Measurements from ENCODE around the gene ID4. TPM values are rescaled to one million over a fixed set of nuclear protein-coding genes. Genes with fewer than 3 reads are reported as not detected.

ID4 gene
- total and polyA plus RNA-seq, 2 donors (not counting 3 experiments of a cell fraction or from before 2014, with no cell fraction given): not detected

GRCh38 chr6:19852090-19852457 is 14.9 kb downstream of the ID4 start:
- Histone ChIP-seq H2AFZ (ENCODE audit: low read depth, low read length) (no peak overlapping the region), H3K9ac (replicated peaks; ENCODE audit: extremely low read depth, insufficient read depth, low read length) (no peak overlapping the region), H3K4me1 (ENCODE audit: control insufficient read depth, extremely low read depth, insufficient read depth, low read length) (no peaks in the 10 kb centered on the region), H3K36me3 (ENCODE audit: control insufficient read depth in 2 of 2, extremely low read depth in 1 of 2, insufficient read depth in 2 of 2, low read length in 2 of 2) (no peaks in the 10 kb centered on the region), H3K9me1 (replicated peaks; ENCODE audit: control insufficient read depth, extremely low read depth, insufficient read depth, low read length) (no peaks in the 10 kb centered on the region), H3K4me3 (replicated peaks in 1 of 3; ENCODE audit: insufficient read depth in 1 of 3, low read depth in 1 of 3, low read length in 3 of 3) (no peak overlapping the region), H3K27ac (ENCODE audit: insufficient read depth, low read depth, low read length) (no peak overlapping the region), H3K27me3 (ENCODE audit: control insufficient read depth in 2 of 2, insufficient read depth in 2 of 2, low read length in 2 of 2) (no peaks in the 10 kb centered on the region), H3K4me2 (ENCODE audit: insufficient read depth, low read length) (no peak overlapping the region), H4K20me1 (replicated peaks; ENCODE audit: control insufficient read depth, extremely low read depth, insufficient read depth, low read length) (no peaks in the 10 kb centered on the region), H3K9me3 (replicated peaks; ENCODE audit: control insufficient read depth, insufficient read depth, low read length) (no peaks in the 10 kb centered on the region), H3K79me2 (ENCODE audit: control insufficient read depth, insufficient read depth, low read length) (no peaks in the 10 kb centered on the region)
- intact Hi-C loops (cut with micrococcal nuclease): no loop called here
- BruUV-seq (replicated peaks): no TSS peak
- FAIRE-seq (no peak), DNase-seq (ENCODE audit: low read depth, low spot score) (no peak)
- dilution Hi-C loops (cut with MboI; ENCODE audit: extremely low pct_ligation_motif_present, low sequenced_read_pairs): no loop called here
- ChIA-PET CTCF (interaction anchor here (0.7 kb wide), 1 partner anchor 1256 kb away, joined by 4 read pairs; no protein-coding TSS in a partner anchor), POLR2A (no interaction called here)
- TF ChIP-seq FOS (IDR thresholded peaks at IDR 0.05; ENCODE audit: borderline replicate concordance, insufficient read depth, low read length) (no peak), GATA2 (IDR thresholded peaks at IDR 0.05; ENCODE audit: insufficient read depth, insufficient read length, low read depth, low read length) (no peak), JUN (IDR thresholded peaks at IDR 0.05; ENCODE audit: borderline replicate concordance, insufficient read depth, insufficient read length, low read depth) (no peak), CTCF (IDR thresholded peaks at IDR 0.05; ENCODE audit: extremely low read depth in 1 of 2, insufficient read depth in 1 of 2, low read depth in 1 of 2, low read length in 2 of 2) (no peak), MAX (IDR thresholded peaks at IDR 0.05; ENCODE audit: insufficient read depth, insufficient read length) (no peak), EZH2 (IDR thresholded peaks at IDR 0.05; ENCODE audit: borderline replicate concordance, low read depth, low read length, severe bottlenecking) (no peak), POLR2A (IDR thresholded peaks at IDR 0.05; ENCODE audit: low read depth, low read length) (no peak), MYC (IDR thresholded peaks at IDR 0.05; ENCODE audit: low read depth, low read length) (no peak), POLR2AphosphoS5 (IDR thresholded peaks at IDR 0.05; ENCODE audit: insufficient read depth, low read depth, low read length) (no peak)

Measured in endothelial cell of umbilical vein (primary cell).